Esophagus muscularis mucosa (tissue), 4 donors: ENCODE measurements around the gene XPA.

Experiments used
- CTCF ChIP-seq, 3 experiments: fragments of 200-600 bp in 2 of 3; fragments of 450-650 bp in 1 of 3; sonication (generic) in 2 of 3; IDR thresholded peaks; one replicate each; pipeline ENCODE4 v1.5.1; 2017 to 2019; ENCODE audit warnings: antibody characterized with exemption in 3 of 3, mild to moderate bottlenecking in 2 of 3, moderate library complexity in 1 of 3
- EP300 ChIP-seq: sonication (generic); formaldehyde crosslinking; IDR thresholded peaks from one replicate; pipeline ENCODE4 v1.6.1; 2017; ENCODE audit warnings: antibody characterized with exemption
- POLR2A ChIP-seq: fragments of 450-650 bp; IDR thresholded peaks from one replicate; pipeline ENCODE4 v1.6.1; 2017; ENCODE audit warnings: antibody characterized with exemption, moderate library complexity, mild to moderate bottlenecking, low read depth
- POLR2AphosphoS5 ChIP-seq, 2 donors: sonication (generic); formaldehyde crosslinking; IDR thresholded peaks; one replicate each; pipeline ENCODE4 v1.6.1; 2017; ENCODE audit warnings: antibody characterized with exemption in 2 of 2

DNA sequence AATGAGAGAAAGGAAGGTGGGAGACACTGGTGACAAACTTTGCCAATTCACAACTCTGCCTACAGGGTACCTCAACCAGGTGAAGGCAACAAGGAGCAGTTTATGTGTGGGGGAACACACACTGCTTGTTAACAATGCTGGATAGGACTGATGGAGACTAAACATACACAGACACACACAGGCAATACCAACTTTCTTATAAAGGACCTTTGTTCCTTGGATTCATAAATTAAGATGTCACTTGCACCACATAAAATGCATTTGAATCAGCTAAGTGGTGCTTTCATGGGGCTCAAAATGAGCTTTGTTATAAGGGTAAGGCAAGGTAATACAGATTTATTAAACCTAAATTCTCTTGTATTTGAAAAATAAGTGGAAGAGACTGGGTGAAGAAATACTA lies 68.0 kb downstream of the XPA start:
- no peak for TF ChIP-seq CTCF (IDR thresholded peaks at IDR 0.05)
- no peak for TF ChIP-seq POLR2AphosphoS5 (IDR thresholded peaks at IDR 0.05)
- no peak for TF ChIP-seq POLR2A
- no peak for TF ChIP-seq EP300
